Cortex of kidney (tissue), 1 donor: ENCODE data around the gene WRAP73.

Source experiments
- DNase-seq: peaks from one replicate; lab custom pipeline; 2025; lab: John Stamatoyannopoulos, UW

Gene WRAP73

DNA sequence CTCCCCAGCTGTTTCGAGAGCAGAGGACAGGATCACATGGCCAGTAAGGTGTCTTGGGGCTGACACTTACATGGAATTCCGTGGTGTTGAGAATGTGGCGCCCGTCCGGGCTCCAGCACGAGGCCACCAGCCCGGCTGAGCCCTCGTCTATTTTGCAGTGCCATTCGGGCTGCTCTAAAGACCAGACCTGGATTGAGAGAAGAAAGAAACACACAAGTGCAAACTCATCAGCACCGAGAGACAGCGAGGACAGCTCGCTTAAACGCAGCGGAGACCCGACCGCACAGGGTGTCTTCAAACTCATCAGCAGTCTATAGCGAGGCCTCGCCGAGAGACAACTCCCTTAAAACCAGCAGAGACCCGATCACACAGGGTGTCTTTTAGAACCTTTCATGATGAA lies 3.3 kb downstream of the WRAP73 start:
- no peak for DNase-seq

DNA sequence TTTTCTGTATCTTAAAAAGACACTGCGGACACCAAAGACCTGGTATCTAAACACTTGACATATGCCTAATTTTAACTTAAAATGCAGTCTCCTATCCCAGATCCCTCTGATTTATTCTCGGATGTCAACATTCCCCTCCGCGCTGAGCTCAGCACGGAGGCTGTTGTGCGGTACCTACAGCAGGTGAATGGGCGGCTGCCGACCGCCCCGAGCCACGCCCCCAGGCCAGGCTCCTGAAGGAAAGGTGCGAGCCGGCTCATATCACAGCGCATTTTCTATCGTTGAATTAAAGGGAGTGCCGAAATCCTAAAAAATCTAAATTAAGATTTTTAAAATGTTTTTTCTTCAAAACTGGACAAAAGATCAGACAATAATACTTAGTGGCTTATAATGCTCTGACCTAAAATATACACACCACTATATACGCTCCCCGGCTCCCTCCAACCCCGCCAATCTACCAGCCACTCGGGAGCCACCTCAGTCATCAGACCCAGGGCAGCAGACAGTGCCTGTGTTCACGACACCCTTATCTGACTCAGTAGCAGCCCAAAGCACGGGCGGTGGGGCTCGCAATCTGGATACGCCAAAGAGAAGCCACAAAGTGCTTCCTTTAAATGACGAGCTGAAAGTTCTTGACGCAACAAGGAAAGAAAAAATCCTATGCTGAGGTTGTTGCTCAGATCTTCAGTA lies 4.1 kb downstream of the WRAP73 start:
- DNase-seq = no peak

DNA sequence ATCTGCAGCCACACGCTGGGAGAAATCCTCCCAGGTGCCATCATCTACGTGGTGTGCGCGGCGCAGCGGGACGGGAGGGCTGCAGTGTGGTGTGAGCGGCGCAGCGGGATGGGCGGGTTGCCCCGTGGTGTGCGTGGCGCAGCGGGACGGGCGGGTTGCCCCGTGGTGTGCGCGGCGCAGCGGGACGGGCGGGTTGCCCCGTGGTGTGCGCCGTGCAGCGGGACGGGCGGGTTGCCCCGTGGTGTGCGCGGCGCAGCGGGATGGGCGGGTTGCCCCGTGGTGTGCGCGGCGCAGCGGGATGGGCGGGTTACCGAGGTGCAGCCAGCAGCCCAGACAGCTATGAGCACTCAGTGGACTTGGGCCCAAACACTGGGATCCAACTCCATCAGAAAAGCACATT lies 4.7 kb downstream of the WRAP73 start:
- DNase-seq = no peak

DNA sequence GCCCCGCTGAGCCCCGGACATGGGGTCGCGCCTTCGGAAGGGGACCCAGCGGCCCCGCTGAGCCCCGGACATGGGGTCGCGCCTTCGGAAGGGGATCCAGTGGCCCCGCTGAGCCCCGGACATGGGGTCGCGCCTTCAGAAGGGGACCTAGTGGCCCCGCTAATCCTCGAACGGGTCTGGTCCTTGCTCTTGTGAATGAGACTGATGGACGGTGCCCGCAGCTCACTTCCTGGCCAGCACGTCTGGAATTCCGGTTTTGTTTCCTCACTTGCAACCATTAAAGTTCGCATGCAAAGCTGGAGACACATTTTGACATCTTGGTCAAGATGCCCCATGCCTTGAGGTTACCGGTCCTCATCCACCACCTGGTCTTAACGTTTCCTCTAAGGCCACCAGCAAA lies 5.6 kb downstream of the WRAP73 start:
- no peak for DNase-seq

DNA sequence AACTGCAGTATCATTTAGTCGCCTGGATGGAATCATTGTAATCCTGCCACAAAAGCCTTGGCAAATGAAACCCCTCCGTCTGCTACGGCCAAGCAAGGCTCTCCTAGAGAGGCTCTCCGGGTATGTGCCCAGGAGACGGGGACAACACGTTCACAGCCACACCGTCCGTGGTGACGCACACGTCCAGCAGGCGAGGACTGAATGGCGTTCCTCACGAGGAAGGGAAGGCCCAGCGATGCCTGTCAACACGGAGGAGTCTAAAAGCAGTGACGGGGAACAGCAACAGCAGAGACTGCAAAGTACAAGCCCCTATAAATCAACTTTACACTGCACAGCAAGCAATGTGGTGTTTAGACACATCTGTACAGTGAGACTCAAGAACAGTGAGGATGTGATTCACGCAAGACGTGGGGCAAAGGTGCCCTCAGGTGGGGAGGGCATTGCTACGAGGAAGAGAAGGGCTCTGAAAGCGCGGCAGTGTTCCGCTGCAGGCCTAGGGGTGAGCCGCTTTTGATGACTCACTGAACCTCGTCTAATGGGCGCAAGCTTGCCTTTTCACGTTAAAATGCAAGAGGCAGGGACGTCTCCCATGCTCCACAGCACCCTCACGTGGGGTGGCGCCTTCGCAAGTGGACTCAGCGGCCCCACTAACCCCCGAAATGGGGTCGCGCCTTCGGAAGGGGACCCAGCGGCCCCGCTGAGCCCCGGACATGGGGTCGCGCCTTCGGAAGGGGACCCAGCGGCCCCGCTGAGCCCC lies 6.8 kb downstream of the WRAP73 start:
- no peak for DNase-seq

DNA sequence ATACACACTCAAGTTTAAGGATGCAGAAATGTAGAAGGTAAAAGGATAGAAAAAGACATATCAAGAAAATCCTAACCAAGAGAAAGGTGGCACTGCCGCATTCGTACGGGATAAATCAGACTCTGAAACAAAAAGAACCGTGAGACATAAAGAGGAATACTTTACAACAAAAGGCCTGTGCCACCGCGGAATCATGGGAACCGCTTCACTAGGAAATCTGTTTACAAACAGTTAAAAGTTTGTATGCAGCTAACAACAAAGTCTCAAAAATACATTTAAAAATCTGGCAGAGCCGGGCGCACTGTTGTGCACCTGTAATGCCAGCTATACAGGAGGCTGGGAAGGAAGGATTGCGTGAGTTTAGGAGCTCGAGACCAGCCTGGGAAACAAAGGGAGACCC lies 8.1 kb downstream of the WRAP73 start:
- DNase-seq = no peak

DNA sequence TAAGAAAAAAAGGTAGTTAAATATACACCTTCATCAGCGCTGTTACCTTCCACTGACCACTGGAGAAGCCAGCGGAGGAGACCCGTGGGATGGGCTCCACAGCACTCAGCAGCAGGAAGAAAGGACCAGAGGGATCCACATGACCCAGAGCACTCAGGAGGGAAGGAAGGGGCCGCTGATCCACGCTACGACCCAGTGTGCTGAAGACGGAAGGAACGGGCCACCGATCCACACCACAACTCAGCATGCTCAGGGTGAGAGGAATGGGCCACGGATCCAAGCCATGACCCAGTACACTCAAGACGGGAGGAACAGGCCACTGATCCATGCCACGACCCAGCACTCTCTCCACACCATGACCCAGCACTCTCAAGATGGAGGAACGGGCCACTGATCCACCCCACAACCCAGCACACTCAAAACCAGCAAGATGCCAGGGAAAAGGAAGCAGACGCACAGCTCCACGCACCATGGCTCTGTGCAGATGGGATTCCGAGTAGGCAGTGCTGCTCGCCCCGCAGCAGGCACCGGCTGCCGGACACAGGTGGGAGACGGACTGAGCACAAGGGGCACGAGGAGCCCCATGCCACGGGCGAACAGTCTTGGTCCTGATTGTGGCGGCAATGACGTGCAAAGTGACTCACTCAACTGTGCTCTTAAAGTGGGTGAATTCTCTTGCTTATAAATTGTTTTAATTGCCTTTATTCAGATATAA lies 8.7 kb downstream of the WRAP73 start:
- no peak for DNase-seq

DNA sequence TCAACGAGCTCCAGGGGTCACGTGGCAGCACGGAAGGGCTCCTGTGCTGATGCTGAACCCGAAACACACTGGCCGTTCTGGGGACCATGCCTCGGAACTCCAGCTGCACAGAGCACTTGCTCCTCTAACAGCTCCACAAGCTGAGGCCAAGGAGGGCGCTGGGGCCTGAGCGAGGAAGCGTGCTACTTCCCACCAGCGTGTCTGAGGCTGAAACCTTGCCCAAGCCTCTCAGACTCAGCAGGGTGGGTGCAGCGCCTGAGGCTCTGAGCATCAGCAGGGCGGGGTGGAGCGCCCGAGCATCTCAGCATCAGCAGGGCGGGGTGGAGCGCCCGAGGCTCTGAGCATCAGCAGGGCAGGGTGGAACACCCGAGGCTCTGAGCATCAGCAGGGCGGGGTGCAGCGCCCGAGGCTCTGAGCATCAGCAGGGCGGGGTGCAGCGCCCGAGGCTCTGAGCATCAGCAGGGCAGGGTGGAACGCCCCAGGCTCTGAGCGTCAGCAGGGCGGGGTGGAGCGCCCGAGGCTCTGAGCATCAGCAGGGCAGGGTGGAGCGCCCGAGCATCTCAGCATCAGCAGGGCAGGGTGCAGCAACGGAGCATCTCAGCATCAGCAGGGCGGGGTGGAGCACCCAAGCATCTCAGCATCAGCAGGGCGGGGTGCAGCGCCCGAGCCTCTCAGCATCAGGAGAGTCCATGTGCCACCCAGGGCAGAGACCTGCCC lies 9.6 kb downstream of the WRAP73 start:
- DNase-seq = no peak

DNA sequence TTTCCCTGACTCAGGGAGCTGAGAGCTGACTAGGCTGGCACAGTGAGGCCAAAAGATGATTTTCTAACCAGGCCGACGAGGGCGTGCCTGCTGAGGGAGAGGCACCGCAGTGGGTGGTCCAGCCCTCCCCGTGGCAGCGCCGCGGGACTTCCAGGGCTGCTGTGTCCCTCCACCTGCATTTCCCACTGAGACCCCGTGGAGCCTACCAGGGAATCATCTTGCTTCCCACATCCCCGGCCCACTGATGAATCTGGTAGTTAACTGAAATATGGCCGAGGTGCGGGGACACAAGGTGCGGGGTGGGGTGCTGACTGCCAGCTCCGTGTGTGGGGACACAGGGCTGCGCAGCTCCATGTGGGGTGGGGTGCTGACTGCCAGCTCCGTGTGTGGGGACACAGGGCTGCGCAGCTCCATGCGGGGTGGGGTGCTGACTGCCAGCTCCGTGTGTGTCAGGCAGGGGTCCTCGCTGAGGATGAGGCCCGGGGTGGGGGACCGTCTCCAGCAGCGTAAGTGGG lies 10.4 kb downstream of the WRAP73 start:
- no peak for DNase-seq

DNA sequence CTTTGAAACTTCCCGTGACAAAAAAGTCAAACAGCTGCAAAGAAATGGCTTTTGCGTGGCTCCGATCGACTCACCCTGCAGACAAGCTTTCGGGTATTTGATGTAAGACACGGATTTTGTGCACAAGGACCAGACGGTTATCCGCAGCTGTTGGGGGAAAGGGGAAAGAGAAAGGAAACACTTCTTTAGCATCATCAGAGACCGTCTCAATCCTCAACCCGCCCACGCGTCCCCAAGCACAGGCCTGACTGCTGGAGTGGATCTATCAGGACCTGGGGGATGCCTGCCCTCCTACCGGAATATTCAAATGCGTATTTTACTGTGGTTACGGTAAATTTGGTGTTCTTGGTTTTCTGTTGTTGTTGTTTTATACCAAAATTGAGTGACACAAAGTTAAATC lies 11.2 kb downstream of the WRAP73 start:
- DNase-seq = no peak

DNA sequence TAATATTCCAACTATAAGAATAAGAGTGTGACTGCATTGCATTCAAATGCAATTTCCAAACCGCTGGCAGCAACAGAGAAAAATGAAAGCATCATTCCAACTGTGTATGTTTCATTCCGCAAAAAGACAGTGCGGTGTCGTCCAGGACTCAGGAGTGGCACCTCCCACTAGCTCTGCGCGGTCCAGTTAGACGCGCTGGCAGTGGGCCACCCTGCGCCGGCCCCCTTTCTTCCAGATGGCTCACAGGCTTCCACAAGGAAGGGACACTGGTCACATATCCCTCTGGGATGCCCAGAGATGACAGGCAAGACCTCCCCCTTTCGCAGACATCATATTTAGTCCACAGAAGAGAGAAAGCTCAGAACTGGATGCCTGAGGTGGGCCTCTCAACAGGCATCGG lies 11.9 kb downstream of the WRAP73 start:
- DNase-seq = no peak

DNA sequence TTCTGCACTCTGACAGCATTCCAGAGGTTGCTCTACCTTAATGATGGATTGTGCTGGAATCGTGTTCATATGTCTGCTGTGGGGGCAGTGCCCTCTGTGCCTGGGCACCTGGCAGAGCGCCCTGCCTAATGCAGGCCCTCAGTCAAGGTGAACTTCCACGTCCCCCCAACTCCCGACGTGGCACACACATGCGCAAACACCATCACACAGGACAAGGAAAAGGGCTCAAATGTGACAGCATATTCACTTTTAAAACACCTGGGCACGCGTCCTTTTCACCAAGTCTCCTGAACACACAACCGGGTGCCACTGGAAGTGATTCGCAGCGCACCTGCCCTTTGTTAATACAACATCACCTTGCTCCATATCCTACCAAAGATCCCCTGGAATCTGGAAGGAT lies 13.4 kb downstream of the WRAP73 start:
- DNase-seq = no peak

DNA sequence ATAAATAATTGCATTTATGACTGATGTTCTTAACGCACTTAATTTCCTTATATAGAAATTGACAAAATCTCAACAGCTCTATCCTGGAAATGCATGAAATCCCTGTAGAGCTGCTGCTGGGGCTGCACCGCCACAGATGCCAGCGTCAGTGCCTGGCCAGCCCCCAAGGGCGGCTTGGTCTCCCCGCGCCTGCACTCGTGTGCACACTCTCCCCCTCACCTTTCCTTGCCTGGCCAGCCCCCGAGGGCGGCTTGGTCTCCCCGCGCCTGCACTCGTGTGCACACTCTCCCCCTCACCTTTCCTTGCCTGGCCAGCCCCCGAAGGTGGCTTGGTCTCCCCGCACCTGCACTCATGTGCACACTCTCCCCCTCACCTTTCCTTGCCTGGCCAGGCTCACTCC lies 13.8 kb downstream of the WRAP73 start:
- DNase-seq = no peak

DNA sequence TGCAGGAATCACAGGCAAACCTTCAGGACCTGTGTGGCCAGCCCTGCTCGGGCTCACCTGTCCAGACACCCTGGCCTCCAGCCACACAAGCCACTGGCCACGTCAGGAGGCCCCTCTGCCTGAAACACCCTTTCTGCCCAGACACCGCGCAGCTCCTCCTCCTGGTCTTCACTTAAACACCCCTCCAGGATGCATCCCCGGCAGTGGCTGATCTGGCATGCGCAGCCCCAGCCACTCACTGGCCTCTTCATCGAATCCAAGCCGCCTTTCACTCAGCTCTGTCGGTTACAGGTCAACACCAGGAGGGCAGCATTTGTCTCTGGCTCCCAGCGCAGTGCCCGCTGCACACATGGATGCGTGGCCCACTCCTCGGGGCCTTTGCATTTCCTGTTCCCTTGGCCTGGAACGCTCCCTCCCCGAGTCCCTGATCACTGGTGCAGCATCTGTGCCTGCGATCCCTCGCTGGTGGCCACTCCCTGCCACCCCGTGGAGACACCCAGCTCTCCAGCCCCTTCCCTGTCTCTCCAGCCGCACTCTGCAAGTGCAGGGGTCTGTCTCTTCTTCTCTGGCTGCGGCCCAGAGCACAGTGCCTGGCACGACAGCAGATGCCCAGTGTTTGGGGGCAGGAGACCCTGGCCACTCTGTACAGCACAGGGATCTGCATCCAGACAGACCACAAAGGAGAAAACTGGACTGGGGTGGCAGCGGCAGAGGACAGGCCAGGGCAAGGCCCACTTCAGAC lies 15.7 kb downstream of the WRAP73 start:
- no peak for DNase-seq

DNA sequence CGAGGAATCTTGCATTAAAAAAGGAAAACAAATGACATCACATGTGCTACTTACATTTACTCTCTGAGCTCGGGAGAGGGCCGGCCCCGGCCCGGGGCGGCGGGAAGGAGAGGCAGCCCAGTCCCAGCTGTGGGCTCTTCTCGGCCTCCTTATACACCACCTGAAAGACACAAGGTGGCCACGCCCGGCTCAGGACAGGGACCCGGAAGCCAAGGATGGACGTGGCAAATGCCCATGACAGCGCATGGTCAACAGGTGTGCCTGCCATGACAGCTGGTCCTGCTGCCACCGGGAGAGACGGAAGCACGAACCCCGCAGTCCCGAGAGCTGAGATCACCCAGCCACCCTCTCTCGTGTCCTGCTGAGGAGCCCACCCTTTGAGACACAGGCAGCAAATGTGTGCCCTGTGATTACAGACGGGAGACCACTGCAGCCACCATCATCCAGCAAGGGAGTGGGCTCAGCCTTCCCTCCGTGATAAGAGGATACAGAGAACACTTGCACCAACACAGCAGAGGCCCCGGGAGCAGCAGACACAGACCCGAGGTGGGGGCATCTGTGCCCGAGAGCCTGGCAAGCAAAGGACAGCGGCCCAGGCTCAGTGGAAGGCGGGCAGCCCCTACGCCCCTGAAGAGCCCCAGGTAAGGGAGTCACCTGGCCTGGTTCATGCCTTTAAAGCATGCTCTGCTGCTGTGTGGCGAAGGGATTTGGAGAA lies 16.4 kb downstream of the WRAP73 start:
- no peak for DNase-seq

DNA sequence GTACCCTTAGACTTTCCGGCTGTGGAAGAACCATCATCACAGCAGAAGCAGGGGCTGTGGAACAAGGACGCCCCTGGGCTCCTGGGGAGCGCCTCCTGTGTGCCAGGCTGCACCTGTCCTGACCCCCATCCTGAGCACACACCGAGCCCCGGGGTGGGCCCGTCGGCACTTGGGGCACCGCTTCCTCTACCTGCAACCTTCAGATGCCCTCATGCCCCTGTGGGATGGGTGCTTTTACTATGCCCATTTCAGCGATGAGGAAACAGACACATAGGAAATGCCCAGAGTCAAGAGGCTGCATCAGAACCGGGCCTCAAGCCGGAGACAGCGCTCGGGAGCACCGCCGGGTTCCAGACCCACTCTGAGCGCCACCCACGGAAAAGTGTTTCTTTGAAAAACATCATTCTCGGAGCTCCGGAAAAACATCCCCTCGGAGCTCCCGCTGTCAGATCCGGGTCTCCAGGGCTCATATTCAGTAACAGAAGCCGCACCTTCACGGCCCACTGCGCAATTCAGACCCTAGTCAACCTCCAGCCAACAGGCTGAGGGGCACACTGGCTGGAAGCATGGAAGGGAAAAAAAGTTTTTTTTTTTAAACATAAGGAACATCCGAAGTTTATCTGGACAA lies 17.1 kb downstream of the WRAP73 start:
- DNase-seq = no peak

DNA sequence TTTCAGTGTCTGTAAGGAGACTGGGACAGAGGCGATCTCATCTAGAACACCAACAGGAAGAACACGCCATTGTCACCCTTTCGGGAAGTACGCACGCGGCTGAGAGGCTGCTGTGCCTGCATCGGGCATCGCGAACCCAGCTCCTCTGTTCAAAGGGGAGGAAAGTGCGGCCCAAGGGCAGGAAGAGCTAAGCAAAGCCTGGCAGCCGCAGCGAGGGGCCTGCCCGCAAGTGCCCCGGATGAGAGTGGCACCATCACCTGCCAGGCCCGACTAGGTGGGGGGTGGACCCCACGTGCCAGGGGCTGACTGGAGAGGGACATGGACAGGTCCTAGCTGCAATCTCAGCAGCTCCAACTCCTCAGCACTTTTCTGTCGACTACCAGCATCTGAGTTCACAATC lies 17.6 kb downstream of the WRAP73 start:
- DNase-seq = no peak

DNA sequence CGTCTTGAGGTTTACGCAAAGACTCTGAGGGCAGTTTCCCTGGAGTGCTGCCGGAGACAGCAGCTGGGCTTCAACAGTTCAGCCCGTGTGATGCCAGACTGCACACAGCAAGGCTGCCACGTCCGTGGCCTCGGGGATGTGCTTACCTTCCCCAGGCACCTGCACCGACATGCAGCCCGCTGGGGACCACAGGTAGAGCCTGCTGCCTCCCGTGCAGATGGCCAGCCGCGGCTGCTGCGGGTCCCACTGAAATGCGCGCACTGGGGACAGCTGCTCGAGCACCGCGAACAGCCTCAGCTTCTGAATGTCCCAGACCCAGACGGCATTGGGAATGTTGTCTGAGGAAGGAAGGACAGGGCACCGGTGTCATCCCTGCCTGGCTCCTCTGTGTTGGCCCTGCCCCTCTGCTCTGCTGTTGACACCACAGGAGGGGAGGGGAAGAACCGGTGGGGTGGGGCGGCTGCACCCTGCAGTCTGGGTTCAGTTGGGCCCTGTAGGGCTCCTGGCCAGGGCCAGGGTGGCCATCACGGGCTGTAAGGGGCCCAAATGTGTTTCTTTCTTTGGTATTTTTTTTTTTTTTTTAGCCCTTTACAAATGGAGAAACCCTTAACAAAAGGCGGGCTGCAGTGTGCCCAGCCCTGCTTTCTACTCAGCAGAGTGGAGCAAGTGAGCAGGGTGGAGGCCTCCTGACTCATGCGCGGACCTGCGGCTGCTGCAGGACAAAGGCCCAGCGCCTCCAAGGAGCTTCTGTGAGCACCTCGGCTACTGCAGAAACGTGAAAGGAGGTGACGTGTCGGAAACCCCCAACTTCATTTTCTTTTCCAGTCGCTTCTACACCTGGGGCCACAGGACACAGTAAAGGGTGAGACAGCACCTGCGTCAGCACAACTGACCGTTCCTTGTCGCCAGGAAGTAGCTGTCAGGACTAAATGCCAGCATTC lies 18.3 kb downstream of the WRAP73 start:
- no peak for DNase-seq

DNA sequence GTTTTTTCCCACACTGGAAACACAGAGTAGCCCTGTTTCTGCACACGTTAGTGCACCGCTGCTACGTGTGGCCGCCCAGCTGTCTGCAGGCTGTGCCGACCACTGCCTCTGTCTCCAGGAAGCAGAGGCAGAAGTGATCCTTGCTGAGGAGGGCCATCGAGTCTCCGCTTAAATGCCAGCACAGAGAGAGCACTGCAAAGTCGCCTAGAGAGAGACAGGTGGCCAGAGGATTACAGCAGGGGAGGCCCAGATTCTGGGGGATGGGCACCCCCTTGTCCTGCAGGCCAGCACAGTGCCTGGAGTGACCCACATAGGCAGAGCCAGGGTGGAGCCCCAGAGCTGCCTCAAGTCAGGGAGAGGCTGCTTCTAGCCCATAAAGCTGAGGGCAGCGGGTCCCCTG lies 19.0 kb downstream of the WRAP73 start:
- no peak for DNase-seq
